LNCaP clone FGC (cell line): ENCODE measurements around the gene CEACAM3.

Source experiments
- DNase-seq: peaks from one replicate; pipeline ENCODE4 v3.0.0-alpha.2; 2011; ENCODE audit warnings: low read depth
- H3K4me3 ChIP-seq: 2 replicates; pipeline ENCODE4 v1.5.1; 2011; ENCODE audit warnings: mild to moderate bottlenecking, low read depth, low read length, control low read depth
- TF ChIP-seq, protein P1 (sequence below): IDR thresholded peaks from 2 replicates; pipeline ENCODE4 v1.5.1; 2012; ENCODE audit warnings: mild to moderate bottlenecking; ENCODE audit not compliant: control insufficient read depth, insufficient read depth; ENCODE audit errors: extremely low read depth

CEACAM3 gene

GRCh38 chr19:41815301-41815700 lies 18.9 kb downstream of the CEACAM3 start:
- TF ChIP-seq, protein P1, sequence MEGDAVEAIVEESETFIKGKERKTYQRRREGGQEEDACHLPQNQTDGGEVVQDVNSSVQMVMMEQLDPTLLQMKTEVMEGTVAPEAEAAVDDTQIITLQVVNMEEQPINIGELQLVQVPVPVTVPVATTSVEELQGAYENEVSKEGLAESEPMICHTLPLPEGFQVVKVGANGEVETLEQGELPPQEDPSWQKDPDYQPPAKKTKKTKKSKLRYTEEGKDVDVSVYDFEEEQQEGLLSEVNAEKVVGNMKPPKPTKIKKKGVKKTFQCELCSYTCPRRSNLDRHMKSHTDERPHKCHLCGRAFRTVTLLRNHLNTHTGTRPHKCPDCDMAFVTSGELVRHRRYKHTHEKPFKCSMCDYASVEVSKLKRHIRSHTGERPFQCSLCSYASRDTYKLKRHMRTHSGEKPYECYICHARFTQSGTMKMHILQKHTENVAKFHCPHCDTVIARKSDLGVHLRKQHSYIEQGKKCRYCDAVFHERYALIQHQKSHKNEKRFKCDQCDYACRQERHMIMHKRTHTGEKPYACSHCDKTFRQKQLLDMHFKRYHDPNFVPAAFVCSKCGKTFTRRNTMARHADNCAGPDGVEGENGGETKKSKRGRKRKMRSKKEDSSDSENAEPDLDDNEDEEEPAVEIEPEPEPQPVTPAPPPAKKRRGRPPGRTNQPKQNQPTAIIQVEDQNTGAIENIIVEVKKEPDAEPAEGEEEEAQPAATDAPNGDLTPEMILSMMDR: no peak
- no peak overlapping the region for H3K4me3 ChIP-seq
- no peak for DNase-seq

- DNase-seq: no peak
- TF ChIP-seq, protein P1: no peak
- no peak overlapping the region for H3K4me3 ChIP-seq
Observed at GRCh38 chr19:41816761-41817160, 20.4 kb downstream of the CEACAM3 start.

GRCh38 chr19:41821003-41821735 lies 24.8 kb downstream of the CEACAM3 start:
- no peak for DNase-seq
- TF ChIP-seq, protein P1: peak; percentile 50
- no peak overlapping the region for H3K4me3 ChIP-seq

DNA sequence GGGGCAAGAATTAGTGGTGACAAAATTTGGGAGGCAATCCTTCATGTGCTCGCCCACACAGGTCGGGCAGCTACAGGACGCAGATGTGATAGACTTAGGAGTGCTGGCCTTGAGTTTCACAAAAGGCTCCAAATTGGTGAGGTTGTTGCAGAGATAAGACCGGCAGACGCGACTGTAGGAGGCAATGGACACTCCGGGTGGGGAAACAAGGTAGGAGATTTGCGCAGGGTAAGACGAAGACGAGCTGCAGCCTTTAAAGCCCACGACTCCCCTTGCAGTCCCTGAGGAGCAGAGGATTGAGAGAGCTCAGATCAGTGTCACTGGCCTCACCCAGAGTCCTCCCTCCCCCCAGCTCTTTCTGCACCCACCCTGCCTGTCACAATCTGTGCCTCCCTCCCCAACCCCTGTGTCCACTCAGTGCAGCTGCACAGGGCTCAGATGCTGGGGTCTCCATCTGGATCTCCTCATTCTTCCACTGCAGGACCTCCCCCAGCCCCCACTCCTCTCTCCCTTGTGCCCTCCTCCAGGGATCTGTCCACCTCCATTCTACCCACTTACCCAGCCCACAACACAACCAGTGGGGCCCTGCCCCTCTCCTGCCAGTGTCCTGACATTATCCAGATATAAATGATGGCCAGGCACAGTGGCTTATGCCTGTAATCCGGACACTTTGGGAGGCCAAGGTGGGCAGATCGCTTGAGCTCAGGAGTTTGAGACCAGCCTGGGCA lies 41.8 kb downstream of the CEACAM3 start:
- H3K4me3 ChIP-seq: no peak overlapping the region
- TF ChIP-seq, protein P1: no peak

GRCh38 chr19:41839211-41839610 lies 42.8 kb downstream of the CEACAM3 start:
- H3K4me3 ChIP-seq: no peak overlapping the region
- no peak for DNase-seq
- TF ChIP-seq, protein P1: no peak

More for the DNA sequence above, 41.8 kb downstream of the CEACAM3 start:
- DNase-seq: no peak

DNA sequence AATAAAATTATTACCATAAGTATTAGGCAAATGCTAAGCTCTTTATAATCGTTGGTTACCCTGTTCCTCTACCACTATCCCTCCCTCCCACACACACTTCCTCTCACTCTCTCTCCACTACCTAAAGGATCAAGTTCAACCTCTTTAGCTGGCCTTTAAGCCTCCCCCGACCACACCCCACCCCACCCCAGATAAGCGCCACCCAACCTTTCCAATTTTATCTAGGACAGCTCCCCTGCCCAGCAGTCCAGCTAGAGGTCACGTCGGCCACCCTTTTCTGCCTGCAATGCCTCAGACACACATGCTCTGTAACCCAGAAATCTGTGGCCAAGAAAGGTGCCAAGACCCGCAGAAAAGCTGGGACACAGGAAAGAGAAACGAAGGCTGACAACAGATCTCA lies 47.0 kb downstream of the CEACAM3 start:
- TF ChIP-seq, protein P1: no peak
- no peak for DNase-seq
- no peak overlapping the region for H3K4me3 ChIP-seq
